ENCODE results near the gene EVI5L.

DNA sequence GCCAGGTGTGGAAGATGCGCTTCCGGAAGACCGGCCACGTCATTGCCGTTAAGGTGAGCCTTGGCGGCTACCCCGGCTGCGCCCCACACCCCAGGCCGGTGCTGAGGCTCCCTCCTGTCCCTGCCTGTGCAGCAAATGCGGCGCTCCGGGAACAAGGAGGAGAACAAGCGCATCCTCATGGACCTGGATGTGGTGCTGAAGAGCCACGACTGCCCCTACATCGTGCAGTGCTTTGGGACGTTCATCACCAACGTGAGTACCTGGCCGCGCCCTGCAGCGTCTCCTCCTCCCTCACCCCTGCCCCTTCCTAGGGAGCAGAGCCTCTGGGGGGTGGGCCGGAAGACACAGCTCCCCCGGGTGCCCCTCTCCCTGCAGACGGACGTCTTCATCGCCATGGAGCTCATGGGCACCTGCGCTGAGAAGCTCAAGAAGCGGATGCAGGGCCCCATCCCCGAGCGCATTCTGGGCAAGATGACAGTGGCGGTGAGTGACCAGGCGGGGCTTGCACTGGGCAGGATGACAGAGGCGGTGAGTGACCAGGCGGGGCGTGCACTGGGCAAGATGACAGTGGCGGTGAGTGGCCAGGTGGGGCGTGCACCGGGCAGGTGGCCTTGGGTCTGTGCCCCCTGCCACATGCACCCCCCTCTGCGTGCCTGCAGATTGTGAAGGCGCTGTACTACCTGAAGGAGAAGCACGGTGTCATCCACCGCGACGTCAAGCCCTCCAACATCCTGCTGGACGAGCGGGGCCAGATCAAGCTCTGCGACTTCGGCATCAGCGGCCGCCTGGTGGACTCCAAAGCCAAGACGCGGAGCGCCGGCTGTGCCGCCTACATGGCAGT lies 80.5 kb downstream of the EVI5L start:
- TF ChIP-seq ARID3A (IDR thresholded peaks at IDR 0.05; ENCODE audit: low read depth, low read length) (no peak), RAD21 (CRISPR knock-in tag; IDR thresholded peaks at IDR 0.05) (no peak)
